ENCODE data around the gene DDR1.

Gene DDR1

DNA sequence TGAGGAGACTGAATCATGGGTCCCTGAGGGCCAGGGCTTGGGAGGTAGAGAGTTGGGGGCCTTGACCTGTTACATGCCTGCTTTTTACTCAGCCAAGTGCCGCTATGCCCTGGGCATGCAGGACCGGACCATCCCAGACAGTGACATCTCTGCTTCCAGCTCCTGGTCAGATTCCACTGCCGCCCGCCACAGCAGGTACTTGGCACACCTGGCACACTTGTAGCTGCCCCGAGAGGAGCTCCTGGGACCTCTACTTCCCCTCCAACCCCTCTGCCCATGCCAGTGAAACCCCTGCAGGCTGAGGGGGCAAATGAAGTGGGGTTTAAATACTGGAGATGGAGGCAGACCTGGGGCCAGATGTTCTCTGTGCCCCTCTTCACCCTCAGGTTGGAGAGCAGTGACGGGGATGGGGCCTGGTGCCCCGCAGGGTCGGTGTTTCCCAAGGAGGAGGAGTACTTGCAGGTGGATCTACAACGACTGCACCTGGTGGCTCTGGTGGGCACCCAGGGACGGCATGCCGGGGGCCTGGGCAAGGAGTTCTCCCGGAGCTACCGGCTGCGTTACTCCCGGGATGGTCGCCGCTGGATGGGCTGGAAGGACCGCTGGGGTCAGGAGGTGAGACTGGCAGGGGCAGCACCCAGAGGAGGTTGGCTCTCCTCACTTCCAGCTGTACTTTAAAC is 4.6 kb downstream of the DDR1 start:
- TF ChIP-seq SIN3A (IDR thresholded peaks at IDR 0.05; ENCODE audit: borderline replicate concordance, insufficient read depth, low read length) (no peak), TAF1 (IDR thresholded peaks at IDR 0.05; ENCODE audit: borderline replicate concordance, insufficient read depth, low read length) (no peak), FOXP2 (optimal IDR thresholded peaks at IDR 0.05; ENCODE audit: borderline replicate concordance, extremely low read depth, extremely low read length, insufficient read depth) (no peak), POLR2AphosphoS5 (IDR thresholded peaks at IDR 0.05; ENCODE audit: low read depth, low read length) (no peak)
- TF ChIP-seq, protein P1, sequence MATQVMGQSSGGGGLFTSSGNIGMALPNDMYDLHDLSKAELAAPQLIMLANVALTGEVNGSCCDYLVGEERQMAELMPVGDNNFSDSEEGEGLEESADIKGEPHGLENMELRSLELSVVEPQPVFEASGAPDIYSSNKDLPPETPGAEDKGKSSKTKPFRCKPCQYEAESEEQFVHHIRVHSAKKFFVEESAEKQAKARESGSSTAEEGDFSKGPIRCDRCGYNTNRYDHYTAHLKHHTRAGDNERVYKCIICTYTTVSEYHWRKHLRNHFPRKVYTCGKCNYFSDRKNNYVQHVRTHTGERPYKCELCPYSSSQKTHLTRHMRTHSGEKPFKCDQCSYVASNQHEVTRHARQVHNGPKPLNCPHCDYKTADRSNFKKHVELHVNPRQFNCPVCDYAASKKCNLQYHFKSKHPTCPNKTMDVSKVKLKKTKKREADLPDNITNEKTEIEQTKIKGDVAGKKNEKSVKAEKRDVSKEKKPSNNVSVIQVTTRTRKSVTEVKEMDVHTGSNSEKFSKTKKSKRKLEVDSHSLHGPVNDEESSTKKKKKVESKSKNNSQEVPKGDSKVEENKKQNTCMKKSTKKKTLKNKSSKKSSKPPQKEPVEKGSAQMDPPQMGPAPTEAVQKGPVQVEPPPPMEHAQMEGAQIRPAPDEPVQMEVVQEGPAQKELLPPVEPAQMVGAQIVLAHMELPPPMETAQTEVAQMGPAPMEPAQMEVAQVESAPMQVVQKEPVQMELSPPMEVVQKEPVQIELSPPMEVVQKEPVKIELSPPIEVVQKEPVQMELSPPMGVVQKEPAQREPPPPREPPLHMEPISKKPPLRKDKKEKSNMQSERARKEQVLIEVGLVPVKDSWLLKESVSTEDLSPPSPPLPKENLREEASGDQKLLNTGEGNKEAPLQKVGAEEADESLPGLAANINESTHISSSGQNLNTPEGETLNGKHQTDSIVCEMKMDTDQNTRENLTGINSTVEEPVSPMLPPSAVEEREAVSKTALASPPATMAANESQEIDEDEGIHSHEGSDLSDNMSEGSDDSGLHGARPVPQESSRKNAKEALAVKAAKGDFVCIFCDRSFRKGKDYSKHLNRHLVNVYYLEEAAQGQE (IDR thresholded peaks at IDR 0.05; ENCODE audit: insufficient read depth in 1 of 2, low read depth in 2 of 2, low read length in 2 of 2), result no peak

DNA sequence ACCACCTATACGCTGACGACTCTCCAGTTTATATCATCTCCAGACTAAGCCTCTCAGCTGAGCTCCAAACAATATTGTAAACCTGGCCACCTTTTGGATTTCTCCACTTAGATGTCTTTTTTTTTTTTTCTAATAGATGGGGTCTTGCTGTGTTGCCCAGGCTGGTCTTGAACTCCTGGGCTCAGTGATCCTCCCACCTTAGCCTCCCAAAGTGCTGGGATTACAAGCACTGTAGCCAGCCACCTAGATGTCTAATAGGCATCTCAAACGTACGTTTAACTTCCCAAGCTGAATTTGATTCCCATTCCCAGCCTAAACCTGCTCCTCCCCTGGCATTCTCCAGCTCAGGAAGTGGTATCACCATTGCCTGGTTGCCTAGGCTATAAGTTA is 5.2 kb downstream of the DDR1 start:
- TF ChIP-seq FOXP2 (optimal IDR thresholded peaks at IDR 0.05; ENCODE audit: borderline replicate concordance, extremely low read depth, extremely low read length, insufficient read depth) (no peak), TAF1 (IDR thresholded peaks at IDR 0.05; ENCODE audit: borderline replicate concordance, insufficient read depth, low read length) (no peak), POLR2AphosphoS5 (IDR thresholded peaks at IDR 0.05; ENCODE audit: low read depth, low read length) (no peak)

DNA sequence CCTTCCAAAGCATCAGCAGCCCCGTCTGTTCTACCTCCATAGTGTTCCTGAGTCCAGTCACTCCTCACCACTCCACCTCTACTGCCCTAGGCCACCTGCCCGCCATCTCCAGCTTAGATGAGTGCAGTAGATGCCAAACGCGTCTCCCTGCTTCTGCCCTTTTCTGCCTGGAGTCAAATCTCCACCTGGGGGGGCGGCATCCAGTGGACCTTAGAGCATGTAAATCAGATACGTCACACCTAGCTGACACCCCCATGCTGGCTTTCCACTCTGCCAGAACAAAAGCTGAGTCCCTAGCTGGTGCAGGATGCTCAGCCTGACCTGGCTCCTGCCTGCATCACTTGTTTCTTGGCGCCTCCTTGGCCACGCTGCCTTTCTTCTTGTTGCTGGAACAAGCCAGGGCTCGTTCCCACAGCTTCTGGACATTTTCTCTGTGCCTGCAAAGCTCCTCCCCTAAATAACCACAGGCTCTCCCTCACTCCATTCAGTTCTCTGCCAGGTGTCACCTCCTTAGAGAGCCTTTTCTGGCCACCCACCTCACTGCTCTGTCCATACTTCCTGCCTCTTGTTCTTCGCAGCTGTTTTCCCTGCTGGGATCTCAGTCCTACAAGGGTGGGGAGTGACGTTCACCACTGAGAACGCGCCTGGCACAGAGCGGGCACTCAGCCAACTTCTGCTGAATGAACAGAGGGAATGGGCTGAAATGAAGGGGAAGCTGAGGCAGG is 5.8 kb downstream of the DDR1 start:
- TF ChIP-seq FOXP2 (optimal IDR thresholded peaks at IDR 0.05; ENCODE audit: borderline replicate concordance, extremely low read depth, extremely low read length, insufficient read depth) (no peak), TAF1 (IDR thresholded peaks at IDR 0.05; ENCODE audit: borderline replicate concordance, insufficient read depth, low read length) (no peak), SIN3A (IDR thresholded peaks at IDR 0.05; ENCODE audit: borderline replicate concordance, insufficient read depth, low read length) (no peak), POLR2AphosphoS5 (IDR thresholded peaks at IDR 0.05; ENCODE audit: low read depth, low read length) (no peak)
- TF ChIP-seq, protein P1 (IDR thresholded peaks at IDR 0.05; ENCODE audit: insufficient read depth in 1 of 2, low read depth in 2 of 2, low read length in 2 of 2), result no peak

DNA sequence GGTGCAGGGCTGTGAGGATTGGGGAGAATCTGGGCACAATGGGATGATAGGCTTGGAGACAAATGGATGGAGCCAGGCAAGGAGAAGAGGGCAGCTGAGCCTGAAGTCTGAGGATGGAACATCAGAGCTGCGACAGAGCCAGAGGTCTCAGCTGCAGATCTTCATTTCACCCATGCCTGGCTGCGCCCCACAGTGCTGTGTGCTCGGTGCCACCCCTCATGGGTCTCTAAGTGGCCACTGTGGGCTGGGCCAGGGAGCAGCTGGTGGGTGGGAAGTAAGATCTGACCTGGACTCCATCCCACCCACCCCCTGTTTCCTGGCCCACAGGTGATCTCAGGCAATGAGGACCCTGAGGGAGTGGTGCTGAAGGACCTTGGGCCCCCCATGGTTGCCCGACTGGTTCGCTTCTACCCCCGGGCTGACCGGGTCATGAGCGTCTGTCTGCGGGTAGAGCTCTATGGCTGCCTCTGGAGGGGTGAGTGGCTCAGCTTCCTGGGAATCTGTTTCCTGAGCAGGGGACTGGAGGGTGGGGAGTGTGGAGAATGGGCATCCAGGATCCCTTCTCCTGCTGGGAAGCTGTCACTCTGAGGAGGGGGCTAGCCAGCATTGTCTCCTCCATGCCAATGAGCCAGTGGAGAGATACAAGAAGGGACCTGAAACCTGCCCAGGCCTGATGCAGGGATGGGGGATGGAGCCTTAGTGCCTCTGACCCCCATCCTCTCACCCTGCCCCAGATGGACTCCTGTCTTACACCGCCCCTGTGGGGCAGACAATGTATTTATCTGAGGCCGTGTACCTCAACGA is 6.5 kb downstream of the DDR1 start:
- TF ChIP-seq POLR2AphosphoS5 (IDR thresholded peaks at IDR 0.05; ENCODE audit: low read depth, low read length), result no peak
- TF ChIP-seq TAF1 (IDR thresholded peaks at IDR 0.05; ENCODE audit: borderline replicate concordance, insufficient read depth, low read length), result no peak
- TF ChIP-seq, protein P1 (IDR thresholded peaks at IDR 0.05; ENCODE audit: insufficient read depth in 1 of 2, low read depth in 2 of 2, low read length in 2 of 2), result no peak
- TF ChIP-seq SIN3A (IDR thresholded peaks at IDR 0.05; ENCODE audit: borderline replicate concordance, insufficient read depth, low read length), result no peak
- no peak for TF ChIP-seq FOXP2 (optimal IDR thresholded peaks at IDR 0.05; ENCODE audit: borderline replicate concordance, extremely low read depth, extremely low read length, insufficient read depth)

DNA sequence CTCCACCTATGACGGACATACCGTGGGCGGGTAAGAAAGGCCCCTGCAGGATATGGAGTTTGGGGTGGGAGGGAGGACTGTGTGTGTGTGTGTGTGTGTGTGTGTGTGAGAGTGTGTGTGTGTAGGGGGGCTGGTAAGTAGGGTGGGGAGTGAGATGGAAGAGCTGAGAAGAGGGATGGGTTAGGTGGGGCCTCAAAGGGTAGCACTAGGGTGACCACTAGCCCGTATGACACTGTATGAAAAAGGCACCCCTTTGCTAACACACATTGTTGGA is 7.1 kb downstream of the DDR1 start:
- TF ChIP-seq TAF1 (IDR thresholded peaks at IDR 0.05; ENCODE audit: borderline replicate concordance, insufficient read depth, low read length) (no peak), FOXP2 (optimal IDR thresholded peaks at IDR 0.05; ENCODE audit: borderline replicate concordance, extremely low read depth, extremely low read length, insufficient read depth) (no peak)
